NOMO-1 (cell line): ENCODE data around the gene DPEP2.
A peak's percentile ranks its signal among the peaks of the same experiment; 100 is the strongest.

ENCODE experiments used
- DNase-seq, 2 experiments: peaks; one replicate each; lab custom pipeline; 2025; ENCODE audit not compliant: unreplicated experiment in 2 of 2; lab: John Stamatoyannopoulos, UW

DPEP2 gene

GRCh38 chr16:67959536-67960329, 39.6 kb downstream of the DPEP2 start:
- DNase-seq: no peak

- DNase-seq: no peak
Observed at GRCh38 chr16:67957622-67958021, 41.7 kb downstream of the DPEP2 start.

DNA sequence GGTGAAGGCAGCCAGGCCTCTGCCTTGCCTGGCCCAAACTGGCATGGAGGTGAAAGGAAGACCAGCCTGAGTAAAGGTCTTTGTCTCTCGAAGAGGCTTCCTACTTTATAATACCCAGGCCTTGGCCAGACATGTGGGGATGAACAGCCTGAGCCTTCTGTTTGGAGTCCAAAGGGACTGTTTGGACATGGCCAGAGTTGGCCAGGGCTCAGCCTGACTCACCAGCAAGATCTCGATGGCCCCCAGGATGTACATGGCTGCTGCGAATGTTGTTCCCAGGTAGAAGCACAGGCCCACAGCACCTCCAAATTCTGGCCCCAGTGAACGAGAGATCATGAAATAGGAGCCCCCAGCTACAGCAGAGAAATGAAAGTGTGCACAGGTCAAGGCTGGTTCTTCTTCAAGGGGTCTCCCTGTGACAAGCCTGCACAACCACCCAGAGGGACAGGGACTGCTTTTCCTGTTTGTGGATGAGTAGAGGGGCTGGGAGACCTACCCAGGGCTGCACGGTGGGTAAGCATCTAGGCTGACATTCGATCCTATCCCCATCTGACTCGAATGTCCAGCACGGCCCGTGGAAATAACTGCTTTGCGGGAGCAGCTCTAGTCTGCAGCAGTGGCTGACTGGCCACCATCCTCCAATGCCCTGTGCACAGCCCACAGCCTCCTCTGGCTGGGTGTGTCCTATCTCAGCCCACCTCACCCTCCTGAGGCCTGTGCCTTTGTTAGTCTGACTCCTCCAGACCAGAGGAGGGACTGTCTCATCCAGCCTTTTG, 44.7 kb downstream of the DPEP2 start:
- DNase-seq: no peak

DNA sequence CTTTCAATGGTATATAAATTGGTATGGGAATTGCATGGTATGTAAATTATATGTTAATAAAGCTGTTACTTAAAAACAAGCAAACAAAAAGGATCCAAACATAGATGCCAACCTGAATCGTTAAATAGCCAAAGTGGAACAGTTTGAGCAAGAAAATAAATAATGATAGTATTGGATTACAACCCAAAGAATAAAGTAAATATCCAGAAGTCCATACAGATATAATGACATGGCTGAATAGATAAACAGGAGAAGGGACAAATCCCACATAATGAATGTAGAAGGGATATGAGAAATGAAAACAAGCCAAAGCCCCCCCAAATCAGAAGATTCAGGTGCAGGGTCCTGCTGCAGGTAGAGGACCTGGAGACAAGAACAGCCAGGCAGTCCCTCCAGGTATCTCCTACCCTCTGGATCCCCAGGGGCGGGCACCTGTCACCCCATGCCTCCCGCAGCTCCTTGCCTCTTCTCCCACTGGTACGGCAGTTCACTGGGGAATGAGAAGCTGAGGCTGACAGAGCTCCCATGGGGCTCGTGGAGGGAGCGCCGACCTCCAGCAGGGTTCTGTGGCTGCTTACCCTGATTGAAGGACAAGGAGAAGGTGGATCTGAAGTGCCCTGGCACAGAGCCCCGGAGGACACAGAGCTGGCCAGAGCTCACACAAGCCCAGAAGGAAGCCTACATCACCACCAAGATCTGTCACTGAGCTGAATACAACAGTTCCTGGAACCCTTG, 45.5 kb downstream of the DPEP2 start:
- DNase-seq: no peak

DNA sequence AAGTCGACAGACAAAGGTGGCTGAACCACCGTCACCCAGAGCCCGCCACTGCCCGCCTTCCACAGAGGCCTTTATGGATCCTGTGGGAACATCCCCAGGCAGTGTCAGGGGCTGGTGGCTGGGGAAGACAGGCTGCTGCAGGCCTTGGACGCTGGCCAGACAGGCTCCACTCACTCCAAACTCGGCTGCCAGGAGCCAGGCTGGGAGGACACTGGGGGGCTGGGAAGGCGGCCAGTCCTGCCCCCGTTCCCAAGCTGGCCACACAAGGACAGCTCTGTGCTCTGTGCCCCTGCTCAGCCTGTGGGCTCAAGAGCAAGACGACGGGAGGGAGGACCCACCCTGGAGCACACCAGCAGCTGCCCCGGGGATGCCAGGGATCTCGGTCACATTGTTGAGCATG, 47.8 kb downstream of the DPEP2 start:
- DNase-seq: no peak

DNA sequence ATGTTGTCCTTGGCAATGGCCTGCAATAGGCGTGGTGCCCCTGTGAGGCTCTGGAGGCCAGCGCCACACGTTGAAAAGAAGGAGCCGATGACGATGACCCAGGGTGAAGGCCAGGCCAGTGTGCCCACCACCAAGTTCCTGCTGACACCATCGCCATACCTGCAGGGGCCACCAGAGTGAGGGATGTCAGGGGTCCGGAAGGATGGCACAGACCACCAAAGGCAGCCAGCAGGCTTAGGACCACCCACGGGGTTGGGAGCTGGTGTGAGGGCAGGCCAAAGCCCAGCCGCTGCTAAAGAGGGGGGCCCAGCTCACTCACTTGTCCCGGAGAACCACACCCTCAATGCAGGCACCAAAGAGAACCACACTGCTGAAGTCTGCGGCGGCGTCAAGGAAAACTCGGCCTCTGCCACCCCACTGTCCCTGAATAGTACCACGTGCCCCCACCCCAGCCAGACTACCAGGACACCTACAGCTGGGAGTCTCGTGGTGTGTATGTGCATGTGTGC, 48.9 kb downstream of the DPEP2 start:
- DNase-seq: no peak

- DNase-seq: no peak
Observed at GRCh38 chr16:67949645-67950044, 49.6 kb downstream of the DPEP2 start.

DNA sequence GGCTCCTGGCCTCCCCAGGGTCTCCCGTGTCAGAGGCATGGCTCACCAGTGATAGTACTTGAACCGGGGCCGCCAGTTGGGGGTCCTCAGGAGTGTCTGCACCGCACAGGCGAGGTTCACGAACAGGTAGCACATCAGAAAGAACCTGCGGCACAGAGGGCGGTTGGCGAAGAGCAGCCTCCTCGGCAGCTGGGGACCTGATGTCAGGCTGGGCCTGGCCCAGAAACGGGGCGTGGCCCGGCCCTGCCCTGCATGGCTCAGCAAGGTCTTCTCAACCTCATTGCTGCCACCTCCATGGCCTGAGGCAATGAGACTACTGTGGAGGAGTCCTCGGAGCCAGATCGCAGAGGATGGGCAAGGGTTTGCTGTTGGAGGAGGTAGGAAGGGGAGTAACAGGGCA, 51.3 kb downstream of the DPEP2 start:
- no peak for DNase-seq

DNA sequence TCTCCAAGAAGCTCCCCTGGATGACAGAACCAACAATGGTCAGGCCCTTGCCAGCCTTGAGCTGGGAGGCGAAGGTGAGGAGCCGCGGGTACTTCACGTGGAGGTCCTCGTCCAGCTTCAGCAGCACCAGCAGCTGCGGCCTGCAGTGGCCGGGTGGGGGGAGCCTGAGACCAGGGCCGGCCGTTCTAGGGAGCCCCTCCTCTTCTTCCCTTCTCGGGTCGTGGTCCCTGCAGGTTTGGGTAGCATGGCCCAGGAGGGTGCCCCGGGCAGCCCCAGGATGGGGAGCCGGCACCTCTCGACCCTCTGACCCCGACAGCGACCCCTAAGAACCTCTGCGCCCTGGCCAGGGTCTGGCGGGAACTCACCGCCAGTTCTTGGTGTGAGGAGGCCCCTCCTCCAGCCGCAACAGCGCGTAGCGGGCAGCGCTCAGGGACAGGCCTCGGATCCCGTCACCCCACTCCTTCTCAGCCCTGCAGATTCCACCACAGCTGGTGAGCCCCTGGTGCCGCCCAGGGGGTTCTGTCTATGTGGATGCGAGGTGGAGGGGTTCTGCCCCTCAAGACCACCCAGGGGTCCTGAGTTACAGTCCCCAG, 52.2 kb downstream of the DPEP2 start:
- DNase-seq: no peak

GRCh38 chr16:67946128-67946569, 53.1 kb downstream of the DPEP2 start:
- no peak for DNase-seq

DNA sequence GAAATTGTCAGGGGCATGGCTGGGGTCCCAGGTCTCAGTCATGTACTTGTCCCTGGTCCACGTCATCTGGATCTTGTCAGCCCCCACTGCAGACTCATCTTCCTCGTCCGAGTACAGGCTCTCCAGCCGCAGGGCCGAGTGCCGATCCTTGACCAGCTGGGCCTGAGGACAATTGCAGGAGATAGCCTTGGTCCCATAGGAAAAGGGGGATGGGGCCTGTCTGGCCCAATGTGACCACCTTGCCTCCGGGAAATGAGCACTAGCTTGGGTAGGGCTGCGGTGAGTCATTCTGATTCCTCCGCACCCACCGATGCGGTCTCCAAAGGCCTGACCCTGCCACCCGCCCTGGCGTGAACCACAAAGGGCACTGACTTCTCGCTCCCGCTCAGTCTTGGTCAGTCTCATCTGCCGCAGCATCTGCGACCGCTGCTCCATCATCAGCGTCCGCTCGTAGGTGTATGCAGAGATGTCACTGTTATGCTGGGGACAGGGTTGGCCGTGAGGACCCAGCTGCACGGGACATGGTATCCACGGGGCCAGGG, 53.8 kb downstream of the DPEP2 start:
- no peak for DNase-seq

- DNase-seq: no peak
Observed at GRCh38 chr16:67944690-67945391, 54.4 kb downstream of the DPEP2 start.

- DNase-seq: peak; percentile 32 to 73
Observed at GRCh38 chr16:67943619-67944504, 55.4 kb downstream of the DPEP2 start, which contains the start of gene LCAT. TSS of gene LCAT (minus strand) at chr16:67944120. CDS start at chr16:67944101, 19 bp downstream.

- DNase-seq: no peak
Observed at GRCh38 chr16:67943256-67943618, 56.0 kb downstream of the DPEP2 start.

- no peak for DNase-seq
Observed at GRCh38 chr16:67942510-67943255, 56.6 kb downstream of the DPEP2 start.

- peak; percentile 11 to 17 for DNase-seq
Observed at GRCh38 chr16:67942200-67942509, 57.1 kb downstream of the DPEP2 start.

DNA sequence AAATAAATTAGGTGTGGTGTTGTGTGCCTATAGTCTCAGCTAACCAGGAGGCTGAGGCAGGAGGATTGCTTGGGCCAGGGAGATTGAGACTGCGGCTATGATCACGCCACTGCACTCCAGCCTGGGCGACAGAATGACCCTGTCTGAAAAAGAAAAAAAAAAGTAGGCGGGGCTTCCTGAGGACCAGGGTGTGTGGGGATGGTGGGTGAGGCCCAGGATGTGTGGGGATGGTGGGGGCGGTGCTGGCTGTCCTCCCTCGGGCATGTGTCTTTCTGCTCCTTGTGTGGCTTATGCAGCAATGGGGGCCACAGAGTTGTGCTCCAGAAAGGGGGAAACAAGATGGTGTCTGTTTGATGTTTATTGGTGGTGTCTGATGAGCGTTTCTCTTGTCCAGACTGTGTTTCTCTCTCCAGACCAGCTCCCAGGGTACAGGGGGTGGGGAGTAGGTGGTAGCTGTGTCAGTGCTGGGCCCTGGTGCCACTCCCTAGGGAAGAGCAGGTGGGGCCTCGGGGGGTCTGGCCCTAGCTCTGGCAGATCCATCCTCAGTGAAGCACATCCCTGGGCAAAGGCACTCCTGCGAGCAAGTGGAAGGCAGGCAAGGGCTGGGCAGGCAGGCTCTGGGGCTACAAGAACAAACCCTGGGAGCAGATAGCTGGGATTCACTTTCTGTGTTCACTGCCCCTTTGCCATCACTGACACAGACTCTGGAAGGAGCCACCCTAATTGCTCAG, 57.6 kb downstream of the DPEP2 start:
- no peak for DNase-seq
